H1 (cell line): Measurements from ENCODE around the gene CUBN.

ENCODE experiments used
- CEBPB ChIP-seq: IDR thresholded peaks from 2 replicates; pipeline ENCODE4 v1.6.1; 2012; ENCODE audit warnings: low read depth, low read length
- CHD1 ChIP-seq: IDR thresholded peaks from 2 replicates; pipeline ENCODE4 v1.6.1; 2012; ENCODE audit warnings: low read depth, low read length, improper control_type of control experiment
- EZH2 ChIP-seq: fragments of 200-600 bp; sonication (generic); IDR thresholded peaks from 2 replicates; pipeline ENCODE4 v1.7.1; 2012; ENCODE audit warnings: low read depth, mild to moderate bottlenecking, moderate library complexity, low read length, inconsistent platforms; ENCODE audit not compliant: severe bottlenecking
- MAFK ChIP-seq: IDR thresholded peaks from 2 replicates; pipeline ENCODE4 v1.6.1; 2012; ENCODE audit warnings: low read depth, mild to moderate bottlenecking, improper control_type of control experiment, low read length
- TAF1 ChIP-seq: IDR thresholded peaks from 2 replicates; pipeline ENCODE4 v1.6.1; 2011; ENCODE audit warnings: mild to moderate bottlenecking, low read depth, low read length
- TF ChIP-seq, protein P1 (sequence below), 3 experiments: IDR thresholded peaks; 1 replicate in 2 of 3; 2 replicates in 1 of 3; pipeline versions ENCODE4 v1.5.1 to v1.6.1; 2011; ENCODE audit warnings: low read length in 3 of 3, mild to moderate bottlenecking in 3 of 3, inconsistent platforms in 2 of 3, low read depth in 1 of 3, moderate library complexity in 1 of 3; ENCODE audit not compliant: insufficient read depth in 1 of 3; ENCODE audit errors: control extremely low read depth in 1 of 3
- TF ChIP-seq, protein P2 (sequence below): fragments of 300-600 bp; sonication (generic); IDR thresholded peaks from 2 replicates; pipeline ENCODE4 v1.7.1; 2012; ENCODE audit warnings: low read length, moderate library complexity, mild to moderate bottlenecking, inconsistent platforms; ENCODE audit not compliant: insufficient replicate concordance

DNA sequence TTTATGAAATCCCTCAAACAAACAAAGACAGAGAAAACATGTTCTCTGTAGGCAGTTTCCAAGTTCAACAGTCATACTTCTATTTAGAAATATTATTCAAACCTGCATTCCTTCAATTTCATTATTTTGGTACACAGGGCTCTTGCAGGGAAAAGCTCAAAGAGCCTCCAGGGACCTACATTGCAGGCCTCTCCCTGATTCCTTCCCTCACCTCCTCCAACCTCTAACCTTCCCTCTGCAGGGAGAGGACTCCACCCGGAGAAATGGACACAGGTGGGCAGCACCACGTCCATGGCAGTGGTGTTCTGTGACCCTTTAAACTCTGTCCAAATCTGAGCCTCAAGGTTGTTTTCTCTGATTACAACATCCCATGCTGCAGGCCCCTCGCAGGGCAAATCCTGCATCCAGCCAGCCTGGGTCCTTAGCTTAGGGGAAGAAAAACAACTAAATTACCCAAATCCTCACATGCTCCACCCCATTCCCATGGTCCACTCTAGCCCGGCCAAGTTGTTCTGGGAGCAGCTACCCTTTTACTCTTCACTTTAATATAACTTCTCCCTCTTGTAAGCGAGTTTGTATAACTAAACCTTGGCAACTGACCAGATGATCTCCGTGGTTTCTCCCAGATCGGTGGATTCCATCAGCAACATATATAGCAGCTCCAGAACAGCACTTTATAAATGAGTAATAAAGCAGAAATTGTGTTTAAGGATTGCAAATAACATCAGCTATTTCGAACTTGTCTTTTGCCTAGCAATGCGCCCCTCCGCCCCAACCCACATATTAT is 129.8 kb downstream of the CUBN start:
- no peak for TF ChIP-seq CEBPB
- TF ChIP-seq, protein P1, sequence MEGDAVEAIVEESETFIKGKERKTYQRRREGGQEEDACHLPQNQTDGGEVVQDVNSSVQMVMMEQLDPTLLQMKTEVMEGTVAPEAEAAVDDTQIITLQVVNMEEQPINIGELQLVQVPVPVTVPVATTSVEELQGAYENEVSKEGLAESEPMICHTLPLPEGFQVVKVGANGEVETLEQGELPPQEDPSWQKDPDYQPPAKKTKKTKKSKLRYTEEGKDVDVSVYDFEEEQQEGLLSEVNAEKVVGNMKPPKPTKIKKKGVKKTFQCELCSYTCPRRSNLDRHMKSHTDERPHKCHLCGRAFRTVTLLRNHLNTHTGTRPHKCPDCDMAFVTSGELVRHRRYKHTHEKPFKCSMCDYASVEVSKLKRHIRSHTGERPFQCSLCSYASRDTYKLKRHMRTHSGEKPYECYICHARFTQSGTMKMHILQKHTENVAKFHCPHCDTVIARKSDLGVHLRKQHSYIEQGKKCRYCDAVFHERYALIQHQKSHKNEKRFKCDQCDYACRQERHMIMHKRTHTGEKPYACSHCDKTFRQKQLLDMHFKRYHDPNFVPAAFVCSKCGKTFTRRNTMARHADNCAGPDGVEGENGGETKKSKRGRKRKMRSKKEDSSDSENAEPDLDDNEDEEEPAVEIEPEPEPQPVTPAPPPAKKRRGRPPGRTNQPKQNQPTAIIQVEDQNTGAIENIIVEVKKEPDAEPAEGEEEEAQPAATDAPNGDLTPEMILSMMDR (IDR thresholded peaks at IDR 0.05; ENCODE audit: control extremely low read depth in 1 of 3, insufficient read depth in 1 of 3, low read depth in 1 of 3, low read length in 3 of 3), result no peak
- TF ChIP-seq, protein P2, sequence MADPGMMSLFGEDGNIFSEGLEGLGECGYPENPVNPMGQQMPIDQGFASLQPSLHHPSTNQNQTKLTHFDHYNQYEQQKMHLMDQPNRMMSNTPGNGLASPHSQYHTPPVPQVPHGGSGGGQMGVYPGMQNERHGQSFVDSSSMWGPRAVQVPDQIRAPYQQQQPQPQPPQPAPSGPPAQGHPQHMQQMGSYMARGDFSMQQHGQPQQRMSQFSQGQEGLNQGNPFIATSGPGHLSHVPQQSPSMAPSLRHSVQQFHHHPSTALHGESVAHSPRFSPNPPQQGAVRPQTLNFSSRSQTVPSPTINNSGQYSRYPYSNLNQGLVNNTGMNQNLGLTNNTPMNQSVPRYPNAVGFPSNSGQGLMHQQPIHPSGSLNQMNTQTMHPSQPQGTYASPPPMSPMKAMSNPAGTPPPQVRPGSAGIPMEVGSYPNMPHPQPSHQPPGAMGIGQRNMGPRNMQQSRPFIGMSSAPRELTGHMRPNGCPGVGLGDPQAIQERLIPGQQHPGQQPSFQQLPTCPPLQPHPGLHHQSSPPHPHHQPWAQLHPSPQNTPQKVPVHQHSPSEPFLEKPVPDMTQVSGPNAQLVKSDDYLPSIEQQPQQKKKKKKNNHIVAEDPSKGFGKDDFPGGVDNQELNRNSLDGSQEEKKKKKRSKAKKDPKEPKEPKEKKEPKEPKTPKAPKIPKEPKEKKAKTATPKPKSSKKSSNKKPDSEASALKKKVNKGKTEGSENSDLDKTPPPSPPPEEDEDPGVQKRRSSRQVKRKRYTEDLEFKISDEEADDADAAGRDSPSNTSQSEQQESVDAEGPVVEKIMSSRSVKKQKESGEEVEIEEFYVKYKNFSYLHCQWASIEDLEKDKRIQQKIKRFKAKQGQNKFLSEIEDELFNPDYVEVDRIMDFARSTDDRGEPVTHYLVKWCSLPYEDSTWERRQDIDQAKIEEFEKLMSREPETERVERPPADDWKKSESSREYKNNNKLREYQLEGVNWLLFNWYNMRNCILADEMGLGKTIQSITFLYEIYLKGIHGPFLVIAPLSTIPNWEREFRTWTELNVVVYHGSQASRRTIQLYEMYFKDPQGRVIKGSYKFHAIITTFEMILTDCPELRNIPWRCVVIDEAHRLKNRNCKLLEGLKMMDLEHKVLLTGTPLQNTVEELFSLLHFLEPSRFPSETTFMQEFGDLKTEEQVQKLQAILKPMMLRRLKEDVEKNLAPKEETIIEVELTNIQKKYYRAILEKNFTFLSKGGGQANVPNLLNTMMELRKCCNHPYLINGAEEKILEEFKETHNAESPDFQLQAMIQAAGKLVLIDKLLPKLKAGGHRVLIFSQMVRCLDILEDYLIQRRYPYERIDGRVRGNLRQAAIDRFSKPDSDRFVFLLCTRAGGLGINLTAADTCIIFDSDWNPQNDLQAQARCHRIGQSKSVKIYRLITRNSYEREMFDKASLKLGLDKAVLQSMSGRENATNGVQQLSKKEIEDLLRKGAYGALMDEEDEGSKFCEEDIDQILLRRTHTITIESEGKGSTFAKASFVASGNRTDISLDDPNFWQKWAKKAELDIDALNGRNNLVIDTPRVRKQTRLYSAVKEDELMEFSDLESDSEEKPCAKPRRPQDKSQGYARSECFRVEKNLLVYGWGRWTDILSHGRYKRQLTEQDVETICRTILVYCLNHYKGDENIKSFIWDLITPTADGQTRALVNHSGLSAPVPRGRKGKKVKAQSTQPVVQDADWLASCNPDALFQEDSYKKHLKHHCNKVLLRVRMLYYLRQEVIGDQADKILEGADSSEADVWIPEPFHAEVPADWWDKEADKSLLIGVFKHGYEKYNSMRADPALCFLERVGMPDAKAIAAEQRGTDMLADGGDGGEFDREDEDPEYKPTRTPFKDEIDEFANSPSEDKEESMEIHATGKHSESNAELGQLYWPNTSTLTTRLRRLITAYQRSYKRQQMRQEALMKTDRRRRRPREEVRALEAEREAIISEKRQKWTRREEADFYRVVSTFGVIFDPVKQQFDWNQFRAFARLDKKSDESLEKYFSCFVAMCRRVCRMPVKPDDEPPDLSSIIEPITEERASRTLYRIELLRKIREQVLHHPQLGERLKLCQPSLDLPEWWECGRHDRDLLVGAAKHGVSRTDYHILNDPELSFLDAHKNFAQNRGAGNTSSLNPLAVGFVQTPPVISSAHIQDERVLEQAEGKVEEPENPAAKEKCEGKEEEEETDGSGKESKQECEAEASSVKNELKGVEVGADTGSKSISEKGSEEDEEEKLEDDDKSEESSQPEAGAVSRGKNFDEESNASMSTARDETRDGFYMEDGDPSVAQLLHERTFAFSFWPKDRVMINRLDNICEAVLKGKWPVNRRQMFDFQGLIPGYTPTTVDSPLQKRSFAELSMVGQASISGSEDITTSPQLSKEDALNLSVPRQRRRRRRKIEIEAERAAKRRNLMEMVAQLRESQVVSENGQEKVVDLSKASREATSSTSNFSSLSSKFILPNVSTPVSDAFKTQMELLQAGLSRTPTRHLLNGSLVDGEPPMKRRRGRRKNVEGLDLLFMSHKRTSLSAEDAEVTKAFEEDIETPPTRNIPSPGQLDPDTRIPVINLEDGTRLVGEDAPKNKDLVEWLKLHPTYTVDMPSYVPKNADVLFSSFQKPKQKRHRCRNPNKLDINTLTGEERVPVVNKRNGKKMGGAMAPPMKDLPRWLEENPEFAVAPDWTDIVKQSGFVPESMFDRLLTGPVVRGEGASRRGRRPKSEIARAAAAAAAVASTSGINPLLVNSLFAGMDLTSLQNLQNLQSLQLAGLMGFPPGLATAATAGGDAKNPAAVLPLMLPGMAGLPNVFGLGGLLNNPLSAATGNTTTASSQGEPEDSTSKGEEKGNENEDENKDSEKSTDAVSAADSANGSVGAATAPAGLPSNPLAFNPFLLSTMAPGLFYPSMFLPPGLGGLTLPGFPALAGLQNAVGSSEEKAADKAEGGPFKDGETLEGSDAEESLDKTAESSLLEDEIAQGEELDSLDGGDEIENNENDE, result no peak
- TF ChIP-seq CHD1, result no peak
- no peak for TF ChIP-seq EZH2
- TF ChIP-seq TAF1, result no peak
- TF ChIP-seq MAFK, result no peak
